NCI-H2107 (cell line): Measurements from ENCODE around the gene OR2M2.

ENCODE experiments used
- DNase-seq: peaks from one replicate; lab custom pipeline; 2025; lab: John Stamatoyannopoulos, UW

OR2M2 gene, protein sequence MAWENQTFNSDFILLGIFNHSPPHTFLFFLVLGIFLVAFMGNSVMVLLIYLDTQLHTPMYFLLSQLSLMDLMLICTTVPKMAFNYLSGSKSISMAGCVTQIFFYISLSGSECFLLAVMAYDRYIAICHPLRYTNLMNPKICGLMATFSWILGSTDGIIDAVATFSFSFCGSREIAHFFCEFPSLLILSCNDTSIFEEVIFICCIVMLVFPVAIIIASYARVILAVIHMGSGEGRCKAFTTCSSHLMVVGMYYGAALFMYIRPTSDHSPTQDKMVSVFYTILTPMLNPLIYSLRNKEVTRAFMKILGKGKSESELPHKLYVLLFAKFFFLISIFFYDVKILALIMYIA

DNA sequence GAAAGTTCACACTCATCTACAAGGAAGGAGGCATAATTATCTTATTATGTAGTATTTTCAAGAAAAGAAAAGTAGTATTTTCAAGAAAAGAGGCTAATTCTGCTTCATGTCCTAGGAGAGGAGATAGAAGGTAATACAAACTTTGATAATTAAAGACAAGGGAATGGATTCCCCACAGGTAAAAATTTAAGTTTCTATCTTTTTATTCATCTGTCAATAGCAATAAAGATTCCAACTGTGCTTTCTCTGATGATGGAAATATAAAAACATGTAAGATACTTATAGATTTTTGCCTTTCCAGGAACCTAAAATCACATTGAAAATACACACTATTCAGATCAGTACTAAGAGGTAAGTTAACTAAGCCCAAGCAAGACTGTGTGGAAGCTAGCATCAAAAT is at the start of gene OR2M2:
TSS of gene OR2M2 (plus strand) at position 301 of the 400 bp plus-strand sequence. CDS start 5,165 bp downstream, outside the sequence.
- no peak for DNase-seq

DNA sequence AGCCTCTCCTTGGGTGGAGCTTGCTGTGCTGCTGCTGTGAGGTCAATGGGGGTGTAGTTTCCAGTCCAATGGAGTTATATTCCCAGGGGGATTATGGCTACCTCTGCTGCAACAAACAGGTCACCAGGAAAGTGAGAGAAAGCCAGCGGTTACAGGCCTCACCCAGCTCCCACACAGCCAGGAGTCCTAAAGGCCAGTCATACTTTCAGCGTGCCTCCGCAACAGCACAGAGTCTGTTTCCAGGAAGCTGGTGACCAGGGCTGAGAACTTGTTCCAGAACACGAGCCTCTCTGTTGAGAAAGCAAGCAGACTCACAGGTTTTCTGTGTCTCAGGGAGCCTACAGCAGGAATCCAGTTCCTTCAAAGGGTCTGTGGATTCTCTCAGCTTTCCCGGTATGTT is 47.0 kb upstream of the OR2M2 start:
- DNase-seq, result no peak

DNA sequence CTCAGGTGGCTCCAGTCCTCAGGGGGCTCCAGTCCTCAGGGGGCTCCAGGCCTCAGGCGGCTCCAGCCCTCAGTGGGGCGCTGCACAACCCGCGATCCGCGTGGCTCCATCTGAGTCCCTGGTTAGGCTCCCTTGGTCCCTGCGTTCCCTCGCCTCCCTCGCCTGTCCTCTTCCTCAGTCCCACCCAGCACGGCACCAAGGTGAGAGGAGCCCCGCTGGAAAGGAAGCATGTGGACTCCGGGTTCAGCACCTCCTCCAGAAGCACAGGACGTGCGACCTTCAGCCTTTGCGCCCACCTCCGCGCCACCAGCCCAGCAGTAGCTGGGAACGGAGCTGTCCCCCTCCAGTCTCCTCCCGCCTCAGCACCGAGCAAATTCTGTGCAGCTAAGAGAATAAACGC is 37.8 kb upstream of the OR2M2 start:
- no peak for DNase-seq

DNA sequence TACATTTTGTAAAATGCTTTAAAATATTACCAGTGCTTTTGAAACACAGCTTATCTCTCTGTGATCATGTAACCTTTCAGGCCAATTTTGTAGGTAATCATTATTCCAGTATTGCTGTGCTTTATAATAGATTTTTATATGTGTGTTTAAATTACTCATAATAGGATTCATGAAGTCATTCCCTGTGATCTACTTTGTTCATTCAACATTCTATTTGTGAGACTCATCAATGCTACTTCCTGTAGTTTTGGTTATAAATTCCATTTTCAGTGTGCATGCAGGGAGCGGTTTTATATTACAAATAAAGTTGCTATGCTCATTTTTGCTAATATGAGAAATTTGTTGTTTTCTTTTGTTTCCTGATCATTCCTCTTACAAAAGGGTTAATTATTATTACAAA is 33.8 kb upstream of the OR2M2 start:
- no peak for DNase-seq

DNA sequence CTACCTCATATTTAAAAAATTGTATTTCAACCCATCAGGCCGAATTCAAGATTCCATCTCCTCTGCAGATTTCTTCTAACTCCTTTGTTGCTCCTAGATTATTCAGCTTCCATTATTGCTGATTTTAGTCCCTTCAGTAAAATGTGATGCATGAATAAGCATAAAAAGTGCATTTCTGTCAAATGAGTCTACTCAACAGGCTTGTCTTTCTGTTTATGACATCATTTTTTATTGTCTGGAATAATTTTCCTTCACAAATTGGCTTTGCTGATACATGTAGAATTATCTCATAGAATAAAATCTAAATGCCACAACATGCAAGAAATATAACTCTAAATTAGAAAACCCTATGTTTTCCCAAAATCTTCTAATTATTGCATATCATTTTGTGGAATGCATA is 31.3 kb upstream of the OR2M2 start:
- no peak for DNase-seq

DNA sequence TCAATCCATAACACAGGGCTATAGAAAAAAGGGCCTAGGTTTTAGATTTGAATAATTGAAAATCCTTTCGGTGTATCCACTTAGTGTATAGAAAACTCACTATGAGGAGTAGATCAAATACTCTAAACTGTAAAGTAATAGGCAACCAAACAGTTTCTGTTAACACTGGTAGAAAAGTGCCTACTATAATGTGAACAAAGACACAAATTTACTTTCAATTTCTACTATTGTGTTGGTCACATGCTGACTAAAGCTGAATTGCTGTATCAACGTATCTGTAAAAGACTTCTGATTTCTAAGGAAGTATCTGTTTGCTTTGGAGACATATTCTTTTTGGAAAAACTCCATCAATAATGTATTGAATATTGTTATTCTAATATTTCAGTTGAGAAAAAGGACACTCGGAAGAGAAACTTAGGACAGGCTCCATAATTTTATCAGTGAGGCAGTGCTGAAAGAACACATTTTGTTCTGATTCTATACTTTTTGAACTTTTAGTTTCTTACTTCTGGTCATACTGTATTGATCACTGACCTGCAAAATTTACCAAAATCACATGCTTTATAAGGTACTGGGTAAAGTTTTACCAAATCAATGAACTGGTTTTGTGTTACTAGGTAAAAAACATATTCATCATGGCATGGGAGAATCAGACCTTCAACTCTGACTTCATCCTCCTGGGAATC is 30.0 kb upstream of the OR2M2 start, which contains the start of gene OR2M5:
TSS of gene OR2M5 (plus strand) at position 636 of the 686 bp plus-strand sequence. CDS start at position 636, 0 bp downstream.
- DNase-seq, result no peak

DNA sequence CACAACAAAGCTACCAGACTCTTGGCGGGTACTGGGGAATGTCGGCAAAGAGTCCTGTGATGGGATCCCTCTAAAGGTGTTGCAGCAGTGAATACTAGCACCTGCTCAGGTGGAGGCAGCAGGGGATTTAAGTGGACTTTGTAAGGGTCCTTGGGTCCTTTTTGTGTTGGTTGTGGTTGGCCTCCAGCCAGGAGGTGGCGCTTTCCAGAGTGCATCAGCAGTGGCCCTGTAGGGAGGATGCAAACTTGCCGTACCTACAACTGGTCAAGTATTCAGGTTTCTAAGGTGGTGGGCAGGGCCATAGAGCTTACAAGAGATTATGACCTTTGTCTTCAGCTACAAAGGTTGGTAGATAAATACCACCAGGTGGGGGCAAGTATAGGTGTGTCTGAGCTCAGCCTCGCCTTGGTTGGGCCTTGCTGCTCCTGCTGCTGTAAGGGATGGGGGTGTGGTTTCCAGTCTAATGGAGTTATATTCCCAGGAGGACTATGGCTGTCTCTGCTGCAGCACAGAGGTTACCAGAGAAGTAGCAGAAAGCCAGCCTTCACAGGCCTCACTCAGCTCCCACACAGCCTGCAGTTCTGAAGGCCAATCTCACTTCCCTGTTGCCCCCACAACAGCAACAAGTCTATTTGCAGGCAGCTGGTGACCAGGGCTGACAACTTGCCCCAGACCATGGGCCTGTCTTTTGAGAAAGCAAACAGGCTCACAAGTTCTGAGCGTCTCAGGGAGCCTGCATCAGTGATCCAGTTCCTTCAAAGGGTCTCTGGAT is 22.4 kb upstream of the OR2M2 start:
- DNase-seq, result no peak

DNA sequence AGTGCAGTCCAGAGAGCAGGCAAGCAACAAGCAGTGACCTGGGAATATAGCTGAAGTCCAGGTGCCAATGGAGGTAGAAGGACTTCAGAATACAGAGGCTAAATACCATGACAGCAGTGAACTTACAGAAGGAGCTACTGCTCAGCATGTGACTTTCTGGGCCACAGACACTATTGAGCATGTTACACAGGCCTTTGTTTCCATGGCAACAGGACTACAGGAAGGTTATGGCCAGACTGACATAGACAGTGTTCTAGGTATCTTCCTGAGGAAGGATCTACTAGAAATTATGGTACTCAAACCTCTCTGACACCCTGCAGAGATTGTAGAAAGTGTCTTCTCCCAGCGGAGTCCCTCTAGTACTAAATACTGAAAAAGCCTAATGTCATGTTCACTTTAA is 18.7 kb upstream of the OR2M2 start:
- DNase-seq, result no peak

DNA sequence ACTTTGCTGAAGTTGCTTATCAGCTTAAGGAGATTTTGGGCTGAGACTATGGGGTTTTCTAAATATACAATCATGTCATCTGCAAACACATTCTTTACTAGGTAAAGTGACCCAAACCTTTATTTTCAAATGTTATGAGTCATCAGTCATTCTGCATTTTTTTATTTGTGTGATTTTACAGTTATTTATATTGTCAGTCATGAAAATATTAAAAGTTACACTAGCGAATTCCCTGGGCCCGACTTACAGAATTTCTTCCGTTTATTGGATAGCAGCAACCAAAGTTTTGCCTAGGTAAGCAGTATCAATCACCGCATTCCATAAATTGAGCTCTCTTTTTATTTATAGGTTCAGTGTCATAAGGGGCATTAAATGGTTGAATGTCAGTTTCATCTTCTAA is 15.9 kb upstream of the OR2M2 start:
- DNase-seq, result no peak

DNA sequence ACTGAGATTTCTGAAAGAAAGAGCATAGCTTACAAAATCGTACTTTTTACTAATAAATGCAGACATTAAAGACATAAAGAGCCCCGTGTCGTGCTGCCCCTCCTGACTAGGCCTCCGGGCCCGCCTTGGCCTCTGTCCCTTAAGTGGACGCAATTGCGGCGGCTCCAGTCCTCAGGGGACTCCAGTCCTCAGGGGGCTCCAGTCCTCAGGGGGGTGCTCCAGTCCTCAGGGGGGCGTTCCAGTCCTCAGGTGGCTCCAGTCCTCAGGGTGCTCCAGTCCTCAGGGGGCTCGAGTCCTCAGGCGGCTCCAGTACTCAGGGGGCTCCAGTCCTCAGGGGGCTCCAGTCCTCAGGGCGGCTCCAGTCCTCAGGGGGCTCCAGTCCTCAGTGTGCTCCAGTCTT is 10.6 kb upstream of the OR2M2 start:
- no peak for DNase-seq

DNA sequence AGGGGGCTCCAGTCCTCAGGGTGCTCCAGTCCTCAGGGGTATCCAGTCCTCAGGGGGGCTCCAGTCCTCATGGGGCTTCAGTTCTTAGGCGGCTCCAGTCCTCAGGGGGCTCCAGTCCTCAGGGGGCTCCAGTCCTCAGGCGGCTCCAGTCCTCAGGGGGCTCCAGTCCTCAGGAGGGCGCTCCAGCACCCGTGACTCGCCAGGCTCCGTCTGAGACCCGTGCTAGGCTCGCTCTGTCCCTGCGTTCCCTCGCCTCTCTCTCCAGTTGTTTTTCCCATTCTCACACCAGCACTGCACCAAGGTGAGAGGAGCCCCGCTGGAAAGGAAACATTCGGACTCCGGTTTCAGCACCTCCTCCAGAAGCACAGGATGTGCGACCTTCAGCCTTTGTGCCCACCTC is 9.4 kb upstream of the OR2M2 start:
- no peak for DNase-seq

DNA sequence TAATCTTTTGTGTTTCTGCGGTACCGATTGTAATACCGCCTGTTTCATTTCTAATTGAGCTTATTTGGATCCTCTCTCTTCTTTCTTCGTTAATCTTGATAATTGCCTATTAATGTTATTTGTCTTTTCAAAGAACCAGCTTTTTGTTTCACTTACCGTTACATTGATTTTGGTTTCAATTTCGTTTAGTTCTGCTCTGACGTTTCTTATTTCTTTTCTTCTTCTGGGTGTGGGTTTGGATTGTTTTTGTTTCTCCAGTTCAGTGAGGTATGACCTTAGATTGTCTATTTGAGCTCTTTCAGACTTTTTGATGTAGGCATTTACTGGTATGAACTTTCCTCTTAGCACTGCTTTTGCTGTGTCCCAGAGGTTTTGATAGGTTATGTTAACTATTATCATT is 9.4 kb downstream of the OR2M2 start:
- DNase-seq, result no peak

DNA sequence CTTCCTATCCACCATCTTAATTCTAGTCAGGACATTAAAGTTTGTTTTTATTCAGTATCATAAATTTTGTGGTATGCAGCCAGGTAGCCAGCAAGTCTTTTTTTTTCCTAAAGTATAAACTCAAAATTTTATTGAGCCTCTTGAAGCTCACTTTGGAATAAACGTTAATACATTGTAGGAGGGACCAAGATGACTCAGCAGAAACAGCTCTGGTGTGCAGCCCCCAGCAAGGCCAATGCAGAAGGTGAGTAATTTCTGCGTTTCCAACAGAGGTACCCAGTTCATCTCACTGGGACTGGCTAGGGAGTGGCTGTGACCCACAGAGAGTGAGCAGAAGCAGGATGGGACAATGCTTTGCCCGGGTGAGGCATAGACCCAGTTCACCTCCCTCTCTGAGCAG is 12.7 kb downstream of the OR2M2 start:
- no peak for DNase-seq

DNA sequence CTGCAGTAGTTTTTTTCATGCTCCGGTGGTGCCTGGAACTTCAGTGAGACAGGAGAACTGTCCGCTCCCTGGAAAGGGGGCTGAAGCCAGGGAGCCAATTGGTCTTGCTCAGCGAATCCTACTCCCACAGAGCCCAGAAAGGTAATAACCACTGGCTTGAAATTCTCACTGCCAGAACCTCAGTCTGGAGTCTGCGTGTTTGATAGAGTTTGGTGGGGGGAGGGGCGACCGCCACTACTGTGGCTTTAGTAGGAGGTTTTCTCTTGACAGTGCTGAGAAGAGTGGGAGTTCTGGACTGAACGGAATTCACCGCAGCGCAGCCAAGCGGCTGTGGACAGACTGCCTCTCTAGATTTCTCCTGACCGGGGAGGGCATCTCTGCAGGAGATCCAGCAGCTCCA is 14.4 kb downstream of the OR2M2 start:
- no peak for DNase-seq

DNA sequence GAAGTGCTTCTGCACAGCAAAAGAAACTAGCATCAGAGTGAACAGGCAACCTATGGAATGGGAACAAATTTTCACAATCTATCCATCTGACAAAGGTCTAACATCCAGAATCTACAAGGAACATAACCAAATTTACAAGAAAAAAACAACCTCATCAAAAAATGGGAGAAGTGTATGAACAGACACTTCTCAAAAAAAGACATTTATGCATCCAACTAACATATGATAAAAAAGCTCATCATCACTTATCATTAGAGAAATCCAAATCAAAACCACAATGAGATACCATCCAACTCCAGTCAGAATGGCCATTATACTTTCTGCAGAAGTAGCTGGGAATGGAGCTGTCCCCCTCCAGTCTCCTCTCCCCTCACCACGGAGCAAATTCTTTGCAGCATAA is 19.5 kb downstream of the OR2M2 start:
- DNase-seq, result no peak

DNA sequence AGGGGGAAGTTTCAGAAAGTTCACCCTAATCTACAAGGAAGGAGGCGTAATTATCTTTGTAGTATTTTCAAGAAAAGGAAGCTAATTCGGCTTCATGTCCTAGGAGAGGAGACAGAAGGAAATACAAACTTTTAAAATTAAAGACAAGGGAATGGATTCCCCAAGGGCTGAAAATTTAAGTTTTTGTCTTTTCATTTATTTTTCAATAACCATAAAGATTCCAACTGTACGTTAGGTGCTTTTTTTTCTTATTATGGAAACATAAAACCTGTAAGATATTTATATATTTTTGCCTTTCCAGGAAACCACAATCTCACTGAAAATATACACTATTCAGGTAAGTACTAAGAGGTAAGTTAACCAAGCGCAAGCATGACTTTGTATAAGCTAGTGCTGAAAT is 22.3 kb downstream of the OR2M2 start, which contains the start of gene OR2M3:
TSS of gene OR2M3 (plus strand) at position 301 of the 400 bp plus-strand sequence. CDS start 5,803 bp downstream, outside the sequence.
- no peak for DNase-seq

DNA sequence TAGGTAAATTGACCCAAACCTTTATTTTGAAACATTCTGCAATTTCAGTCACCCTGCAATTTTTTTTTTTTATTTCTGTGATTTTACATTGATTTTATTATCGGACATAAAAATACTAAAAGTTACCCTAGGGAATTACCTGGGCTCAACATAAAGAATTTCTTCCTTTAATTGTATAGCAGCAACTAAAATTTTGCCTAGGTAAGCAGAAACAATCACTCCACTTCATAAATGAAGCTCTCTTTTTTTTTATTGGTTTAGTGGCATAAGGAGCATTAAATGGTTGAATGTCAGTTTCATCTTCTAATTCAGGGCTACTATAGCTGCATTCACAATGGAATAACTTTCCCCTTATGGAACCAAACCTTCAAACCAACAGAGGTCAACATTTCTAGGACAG is 41.3 kb downstream of the OR2M2 start:
- no peak for DNase-seq

DNA sequence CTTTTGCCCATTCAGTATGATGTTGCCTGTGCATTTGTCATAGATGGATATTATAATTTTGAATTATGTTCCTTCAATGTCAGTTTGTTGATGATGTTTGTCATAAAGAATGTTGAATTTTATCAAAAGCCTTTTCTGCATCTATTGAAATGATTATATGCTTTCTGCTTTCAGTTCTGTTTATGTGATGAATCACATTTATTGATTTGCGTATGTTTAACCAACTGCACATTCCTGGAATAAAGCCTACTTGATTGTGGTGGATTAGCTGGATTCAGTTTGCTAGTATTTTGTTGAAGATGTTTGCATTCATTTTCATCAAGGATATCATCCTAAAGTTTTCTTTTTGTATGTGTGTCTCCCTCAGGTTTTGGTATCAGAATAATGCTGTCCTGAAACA is 50.9 kb downstream of the OR2M2 start:
- no peak for DNase-seq

DNA sequence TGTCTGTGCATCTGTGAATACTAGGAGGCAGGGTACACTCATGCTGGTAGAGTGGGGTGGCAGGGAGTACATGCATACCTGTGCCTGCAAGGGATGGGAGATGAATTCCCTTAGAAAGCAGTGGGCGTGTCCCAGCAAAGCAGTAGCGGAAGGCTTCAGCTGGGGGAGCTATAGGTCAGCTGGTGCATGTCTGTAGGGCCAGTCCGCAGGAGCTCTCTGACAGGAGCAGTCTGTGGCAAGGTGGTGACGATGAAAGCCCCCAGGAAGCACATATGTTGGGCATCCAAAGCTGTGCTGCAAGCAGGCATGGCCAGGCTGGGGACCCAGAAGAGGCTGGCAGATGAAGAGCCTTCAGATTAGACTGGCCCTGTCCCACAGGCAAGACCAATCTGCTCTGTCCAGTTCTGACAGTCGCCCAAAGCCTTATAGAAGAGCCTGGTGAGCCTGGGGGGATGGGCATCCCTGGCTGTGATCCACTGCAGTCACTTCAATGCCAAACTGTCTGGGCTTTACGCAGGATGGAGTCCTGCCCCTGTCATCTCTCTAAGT is 54.8 kb downstream of the OR2M2 start:
- DNase-seq, result no peak
